Measurements from ENCODE around the gene NDUFAB1. TPM values are rescaled to one million over a fixed set of nuclear protein-coding genes. Genes with fewer than 3 reads are reported as not detected.
"Not testable (repeated sequence)": the region's sequence is repeated elsewhere in the genome, so short reads cannot be mapped to it uniquely, and the experiment has no call there.

NDUFAB1 gene
- total and polyA plus RNA-seq, 8 donors, result 64.9 to 78.7 (median 71.1) TPM

DNA sequence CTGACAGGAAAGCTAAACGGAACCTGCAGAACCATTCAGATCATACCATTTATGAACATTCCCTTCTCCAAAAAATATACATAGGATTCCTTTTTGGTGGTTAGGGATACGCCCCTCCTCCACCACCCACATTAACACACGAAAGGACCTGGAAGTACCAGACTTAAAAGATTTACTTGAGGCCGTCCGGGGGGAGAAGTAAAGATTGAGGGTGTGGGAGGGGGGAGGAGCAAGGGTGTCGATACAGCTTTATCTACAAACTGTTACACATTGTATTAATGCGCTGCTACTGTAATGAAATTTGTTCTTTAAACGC, 44.5 kb upstream of the NDUFAB1 start:
- DNase-seq, result no peak
- Histone ChIP-seq H3K36me3 (peaks cover 0 to 48% of the 10 kb centered on the region in 2 donors), H3K4me1 (peaks cover 7 to 23% of the 10 kb centered on the region in 2 donors), H3K27ac (peak overlapping the region; percentile 73 to 80), H3K27me3 (no peaks in the 10 kb centered on the region), H3K9me3 (no peaks in the 10 kb centered on the region), H3K4me3 (peak overlapping the region; percentile 71 to 90)
- TF ChIP-seq, protein P1, sequence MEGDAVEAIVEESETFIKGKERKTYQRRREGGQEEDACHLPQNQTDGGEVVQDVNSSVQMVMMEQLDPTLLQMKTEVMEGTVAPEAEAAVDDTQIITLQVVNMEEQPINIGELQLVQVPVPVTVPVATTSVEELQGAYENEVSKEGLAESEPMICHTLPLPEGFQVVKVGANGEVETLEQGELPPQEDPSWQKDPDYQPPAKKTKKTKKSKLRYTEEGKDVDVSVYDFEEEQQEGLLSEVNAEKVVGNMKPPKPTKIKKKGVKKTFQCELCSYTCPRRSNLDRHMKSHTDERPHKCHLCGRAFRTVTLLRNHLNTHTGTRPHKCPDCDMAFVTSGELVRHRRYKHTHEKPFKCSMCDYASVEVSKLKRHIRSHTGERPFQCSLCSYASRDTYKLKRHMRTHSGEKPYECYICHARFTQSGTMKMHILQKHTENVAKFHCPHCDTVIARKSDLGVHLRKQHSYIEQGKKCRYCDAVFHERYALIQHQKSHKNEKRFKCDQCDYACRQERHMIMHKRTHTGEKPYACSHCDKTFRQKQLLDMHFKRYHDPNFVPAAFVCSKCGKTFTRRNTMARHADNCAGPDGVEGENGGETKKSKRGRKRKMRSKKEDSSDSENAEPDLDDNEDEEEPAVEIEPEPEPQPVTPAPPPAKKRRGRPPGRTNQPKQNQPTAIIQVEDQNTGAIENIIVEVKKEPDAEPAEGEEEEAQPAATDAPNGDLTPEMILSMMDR (IDR thresholded peaks at IDR 0.05), result no peak
- intact Hi-C loops (cut with DNase I), result no loop called here
- peak; percentile 4 for ATAC-seq

DNA sequence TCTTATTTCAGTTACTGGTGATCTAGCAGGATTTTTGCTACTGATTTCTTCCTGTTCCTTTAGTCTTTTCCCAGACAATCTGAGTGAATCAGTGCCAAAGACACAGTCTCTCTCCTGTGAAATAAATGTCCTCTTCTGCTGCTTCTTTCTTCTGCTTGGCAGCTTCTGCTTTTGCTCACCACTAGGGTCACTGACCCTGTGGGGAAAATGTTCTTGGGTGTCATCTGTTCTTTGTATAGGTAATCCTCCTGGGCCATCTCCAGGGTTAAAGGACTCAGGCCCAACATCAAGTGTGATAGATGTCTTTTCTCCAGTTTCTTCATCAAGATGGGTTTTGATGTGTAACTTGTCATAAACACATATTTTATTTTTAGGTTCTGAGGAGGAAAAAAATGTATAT, 39.8 kb upstream of the NDUFAB1 start:
- no peak for DNase-seq
- ATAC-seq, result no peak
- H3K27me3 ChIP-seq, result no peaks in the 10 kb centered on the region
- no peak overlapping the region for H3K4me3 ChIP-seq
- H3K27ac ChIP-seq, result no peak overlapping the region
- TF ChIP-seq, protein P1 (IDR thresholded peaks at IDR 0.05), result no peak
- peaks cover 0 to 12% of the 10 kb centered on the region in 2 donors for H3K4me1 ChIP-seq
- intact Hi-C loops (cut with DNase I), result no loop called here
- peaks cover 0 to 59% of the 10 kb centered on the region in 2 donors for H3K36me3 ChIP-seq
- H3K9me3 ChIP-seq, result no peaks in the 10 kb centered on the region

DNA sequence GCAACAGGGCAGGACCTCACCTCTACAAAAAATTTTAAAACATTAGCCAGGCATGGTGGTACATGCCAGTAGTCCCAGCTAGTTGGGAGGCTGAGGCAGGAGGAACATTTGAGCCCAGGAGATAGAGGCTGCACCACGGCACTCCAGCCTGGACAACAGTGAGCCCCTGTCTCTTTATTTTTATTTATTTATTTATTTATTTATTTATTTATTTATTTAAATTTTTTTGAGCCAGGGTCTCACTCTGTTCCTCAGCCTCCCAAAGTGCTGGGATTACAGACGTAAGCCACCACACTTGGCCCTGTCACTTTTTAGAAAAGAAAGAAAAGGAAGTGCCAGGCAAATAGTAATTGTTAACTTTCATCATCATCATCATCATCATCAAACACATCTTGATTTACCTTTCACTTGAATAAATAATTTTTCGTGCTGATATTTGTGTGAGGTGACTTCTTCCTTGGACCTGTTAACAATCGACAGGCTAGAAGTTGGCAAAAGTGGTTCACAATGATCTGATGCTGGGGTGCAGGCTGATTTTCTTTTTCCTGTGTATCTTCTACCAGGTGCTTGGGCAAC, 38.4 kb upstream of the NDUFAB1 start:
- H3K4me1 ChIP-seq, result peaks cover 0 to 1% of the 10 kb centered on the region in 2 donors
- intact Hi-C loops (cut with DNase I), result no loop called here
- no peak overlapping the region for H3K27ac ChIP-seq
- DNase-seq (no peak), ATAC-seq (no peak)
- H3K27me3 ChIP-seq, result no peaks in the 10 kb centered on the region
- no peaks in the 10 kb centered on the region for H3K9me3 ChIP-seq
- no peak overlapping the region for H3K4me3 ChIP-seq
- peaks cover 0 to 67% of the 10 kb centered on the region in 2 donors for H3K36me3 ChIP-seq
- TF ChIP-seq, protein P1 (IDR thresholded peaks at IDR 0.05), result no peak

DNA sequence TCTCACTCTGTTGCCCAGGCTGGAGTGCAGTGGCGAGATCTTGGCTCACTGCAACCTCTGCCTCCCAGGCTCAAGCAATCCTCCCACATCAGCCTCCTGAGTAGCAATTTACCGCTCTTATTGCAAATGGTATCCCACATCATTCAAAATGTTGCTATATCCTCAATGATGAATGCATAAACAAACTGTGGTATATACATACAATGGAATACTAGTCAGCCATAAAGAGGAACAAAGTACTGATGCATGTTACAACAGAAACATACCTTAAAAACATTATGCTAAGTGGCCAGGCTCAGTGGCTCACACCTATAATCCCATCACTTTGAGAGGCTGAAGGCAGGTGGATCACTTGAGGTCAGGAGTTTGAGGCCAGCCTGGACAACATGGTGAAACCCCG, 35.8 kb upstream of the NDUFAB1 start:
- intact Hi-C loops (cut with DNase I); H3K27ac ChIP-seq; H3K4me3 ChIP-seq; H3K9me3 ChIP-seq; H3K4me1 ChIP-seq; ATAC-seq; DNase-seq; H3K27me3 ChIP-seq: not testable (repeated sequence)
- H3K36me3 ChIP-seq, result peaks cover 0 to 75% of the 10 kb centered on the region in 2 donors

DNA sequence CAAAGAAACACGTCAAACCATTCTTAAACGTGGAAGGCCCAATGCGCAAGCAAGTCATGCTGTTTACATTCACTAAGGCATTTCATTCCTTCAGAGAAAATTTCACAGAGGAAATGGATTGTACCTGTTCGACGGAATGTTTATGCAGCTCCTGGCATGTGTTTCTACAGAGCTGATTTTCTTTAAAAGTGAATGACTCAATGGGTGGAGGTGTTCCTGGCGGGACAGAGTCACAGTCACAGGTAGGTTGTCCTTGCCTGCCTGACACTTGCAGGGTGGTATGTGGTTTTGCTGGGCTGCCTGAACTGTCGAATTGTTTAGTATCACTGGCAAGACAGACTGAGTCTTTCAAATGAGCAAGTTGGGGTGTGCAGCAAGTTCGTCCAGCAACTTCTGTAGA, 33.4 kb upstream of the NDUFAB1 start:
- Histone ChIP-seq H3K27ac (no peak overlapping the region), H3K4me1 (no peaks in the 10 kb centered on the region), H3K9me3 (no peaks in the 10 kb centered on the region), H3K36me3 (peaks cover 0 to 77% of the 10 kb centered on the region in 2 donors), H3K4me3 (no peak overlapping the region), H3K27me3 (no peaks in the 10 kb centered on the region)
- TF ChIP-seq, protein P1 (IDR thresholded peaks at IDR 0.05), result no peak
- ATAC-seq, result no peak
- DNase-seq, result no peak
- intact Hi-C loops (cut with DNase I), result no loop called here

DNA sequence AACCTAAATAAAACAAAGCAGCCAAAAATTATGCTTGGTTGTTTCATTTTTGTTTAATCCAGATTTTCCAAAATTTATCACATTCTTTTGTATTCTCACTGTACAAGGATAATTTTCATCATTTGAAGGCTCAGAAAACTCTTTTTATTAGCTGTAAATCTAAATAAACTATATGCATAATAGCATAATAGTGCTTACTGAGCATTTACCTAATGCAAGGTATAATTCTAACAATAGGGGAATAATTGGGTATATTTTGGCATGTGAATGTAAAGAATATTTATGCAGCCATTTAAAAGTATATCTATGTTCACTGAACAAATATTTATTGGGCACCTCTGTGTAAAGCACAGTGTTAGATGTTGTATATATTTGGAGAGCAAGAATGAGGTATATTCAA, 28.0 kb upstream of the NDUFAB1 start:
- Histone ChIP-seq H3K4me1 (no peaks in the 10 kb centered on the region), H3K27ac (no peak overlapping the region), H3K4me3 (no peak overlapping the region), H3K36me3 (peaks cover 0 to 95% of the 10 kb centered on the region in 2 donors), H3K27me3 (no peaks in the 10 kb centered on the region), H3K9me3 (no peaks in the 10 kb centered on the region)
- intact Hi-C loops (cut with DNase I), result no loop called here
- TF ChIP-seq, protein P1 (IDR thresholded peaks at IDR 0.05), result no peak
- ATAC-seq, result no peak
- no peak for DNase-seq

Measured in left lung (tissue), 10 donors.